Activated CD8-positive, alpha-beta memory T cell treated with anti-CD3 and anti-CD28 coated beads for 4 hours (primary cell): ENCODE results near the gene FEN1.

Source experiments
- DNase-seq, 2 donors: peaks; one replicate each; pipeline ENCODE4 v3.0.0-alpha.2; 2020; ENCODE audit warnings: low read depth in 2 of 2

The FEN1 gene

GRCh38 chr11:61792310-61793082 lies at the start of gene FEN1, which contains the start of gene TMEM258:
Gene FEN1 (plus strand): TSS chr11:61792911. CDS start chr11:61795362, 2,451 bp downstream.
Gene TMEM258 (minus strand): TSS chr11:61792599. CDS start chr11:61792558, 41 bp downstream.
- peak; percentile 62 to 80 for DNase-seq

- DNase-seq = no peak
Observed at GRCh38 chr11:61743486-61744095, 49.1 kb upstream of the FEN1 start.

GRCh38 chr11:61744181-61744580 lies 48.5 kb upstream of the FEN1 start:
- DNase-seq = no peak

GRCh38 chr11:61744609-61745156 lies 48.0 kb upstream of the FEN1 start:
- DNase-seq = no peak

- no peak for DNase-seq
Observed at GRCh38 chr11:61745781-61746441, 46.8 kb upstream of the FEN1 start.

- no peak for DNase-seq
Observed at GRCh38 chr11:61746442-61747191, 46.1 kb upstream of the FEN1 start.

DNA sequence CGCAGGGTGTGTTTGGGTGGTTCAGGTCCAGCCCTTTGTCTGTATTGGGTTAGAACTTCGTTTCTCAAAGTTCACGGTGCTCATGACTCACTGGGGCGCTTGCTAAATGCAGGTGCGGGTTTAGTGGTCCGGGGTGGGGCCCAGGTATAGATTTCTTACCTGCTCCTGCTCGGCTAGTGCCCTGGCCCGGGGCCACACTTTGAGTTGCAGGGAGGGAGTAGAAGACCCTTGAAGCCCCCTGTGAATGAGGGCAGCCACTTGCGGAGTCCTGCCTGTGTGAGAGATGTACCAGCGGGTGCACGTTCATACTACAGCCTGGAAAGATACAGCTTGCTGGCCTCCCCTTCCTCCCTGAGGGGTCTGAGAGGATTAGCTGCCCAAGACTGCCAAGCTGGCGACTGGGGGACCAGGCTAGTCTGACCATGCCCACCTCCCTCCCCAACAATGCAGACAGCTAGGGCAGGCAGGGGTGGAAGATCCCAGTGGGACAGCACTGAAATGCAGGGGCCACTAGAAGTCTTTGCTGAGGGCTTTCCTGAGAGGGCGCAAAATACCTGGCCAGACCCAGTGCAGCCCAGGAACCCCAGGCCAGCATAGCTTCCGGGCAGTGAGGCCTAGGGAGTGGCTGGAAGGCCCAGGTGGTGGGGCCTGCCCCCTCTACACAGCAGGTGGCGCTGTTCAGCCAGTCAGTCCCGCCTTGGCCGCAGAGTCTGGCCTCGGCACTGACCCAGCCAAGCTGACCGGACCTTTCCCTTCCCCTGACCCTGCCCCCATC lies 45.3 kb upstream of the FEN1 start:
- DNase-seq = no peak

DNA sequence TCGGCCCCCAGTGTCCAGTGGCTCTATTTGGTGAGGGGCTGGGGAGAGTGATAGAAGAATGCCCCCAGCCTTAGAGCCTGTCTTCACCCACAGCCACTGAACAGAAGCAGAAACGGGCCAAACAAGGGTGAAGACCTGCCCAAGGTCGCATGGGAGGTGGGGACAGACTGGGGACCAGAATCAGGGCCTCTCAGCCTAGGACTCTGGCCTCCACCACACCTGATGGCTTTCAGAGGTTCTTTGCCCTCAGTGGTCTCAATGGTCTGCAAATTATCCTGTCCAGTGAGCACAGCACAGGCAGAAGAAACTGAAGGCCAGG lies 44.8 kb upstream of the FEN1 start:
- no peak for DNase-seq

DNA sequence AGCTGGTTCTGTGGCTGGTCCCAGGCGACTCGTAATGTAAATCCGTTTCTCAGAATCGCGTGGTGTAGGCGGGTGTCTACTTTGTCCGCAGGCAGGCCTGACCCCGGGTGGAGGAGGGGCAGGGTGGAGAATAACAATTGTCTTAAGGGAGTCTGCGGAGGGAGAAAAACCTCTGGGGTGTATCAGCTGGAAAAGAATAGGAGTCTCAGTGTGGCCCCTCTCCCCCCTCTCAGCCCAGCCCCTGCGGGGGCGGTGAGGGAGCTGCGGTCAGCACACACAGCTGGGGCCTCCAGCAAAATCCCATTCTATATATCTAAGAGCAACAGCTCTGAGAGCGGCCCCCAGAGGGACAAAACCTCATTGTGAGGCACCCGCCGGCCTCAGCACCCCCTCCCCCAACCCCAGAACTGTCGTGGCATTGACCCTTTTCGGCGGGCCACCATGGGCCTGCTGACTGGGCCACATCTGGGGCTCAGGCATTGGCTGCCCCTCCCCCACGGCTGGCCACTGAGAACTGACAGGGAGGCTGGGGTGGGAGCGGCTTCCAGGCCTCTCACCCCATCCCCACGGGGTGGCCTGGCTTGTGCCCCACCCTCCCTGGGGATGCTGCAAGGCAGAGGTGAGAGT lies 43.0 kb upstream of the FEN1 start:
- DNase-seq = no peak

DNA sequence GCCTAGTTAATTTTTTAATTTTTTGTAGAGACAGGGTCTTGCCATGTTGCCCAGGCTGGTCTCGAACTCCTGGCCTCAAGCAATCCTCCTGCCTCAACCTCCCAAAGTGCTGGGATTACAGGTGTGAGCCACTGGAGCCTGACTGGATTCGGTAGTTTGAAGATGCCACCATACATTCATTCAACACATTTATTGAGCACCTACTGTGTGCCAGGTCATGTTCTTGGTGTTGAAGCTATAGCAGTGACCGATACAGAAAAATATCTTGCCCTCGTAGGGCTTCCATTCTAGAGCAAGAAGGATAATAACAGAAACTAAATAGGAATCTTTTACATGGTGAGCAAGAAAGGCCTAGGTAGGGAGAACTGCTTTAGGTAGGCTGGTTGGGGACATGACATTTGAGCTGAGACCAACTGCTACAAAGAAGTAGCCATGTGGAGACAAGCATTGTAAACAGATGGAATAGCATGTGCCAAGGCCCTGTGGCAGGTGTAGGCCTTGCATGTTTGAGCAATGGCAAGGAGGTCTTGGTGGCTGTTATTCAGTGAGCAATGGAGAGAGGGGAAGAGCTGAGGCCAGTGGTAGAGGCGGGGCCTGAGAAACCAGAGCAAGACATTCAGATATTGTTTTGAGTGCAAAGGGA lies 42.0 kb upstream of the FEN1 start:
- no peak for DNase-seq

DNA sequence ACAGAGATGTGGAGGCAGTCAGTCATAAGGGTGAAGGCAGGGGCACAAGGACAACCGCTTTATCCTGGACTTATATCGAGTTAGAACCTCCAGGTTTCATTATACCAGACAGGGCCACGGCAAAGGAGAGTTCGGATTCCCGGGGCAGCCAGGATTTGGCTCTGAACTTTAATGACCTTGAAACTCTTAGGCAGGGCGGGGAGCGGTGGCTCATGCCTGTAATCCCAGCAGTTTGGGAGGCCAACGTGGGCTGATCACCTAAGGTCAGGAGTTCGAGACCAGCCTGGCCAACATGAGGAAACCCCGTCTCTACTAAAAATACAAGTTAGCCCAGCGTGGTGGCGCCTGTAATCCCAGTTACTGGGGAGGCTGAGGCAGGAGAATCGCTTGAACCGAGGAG lies 41.3 kb upstream of the FEN1 start:
- no peak for DNase-seq

- DNase-seq = peak; percentile 6 to 28
Observed at GRCh38 chr11:61752117-61752924, 40.4 kb upstream of the FEN1 start, which contains the start of gene MYRF. Gene MYRF (plus strand): TSS chr11:61752636. CDS start chr11:61752745, 109 bp downstream.

DNA sequence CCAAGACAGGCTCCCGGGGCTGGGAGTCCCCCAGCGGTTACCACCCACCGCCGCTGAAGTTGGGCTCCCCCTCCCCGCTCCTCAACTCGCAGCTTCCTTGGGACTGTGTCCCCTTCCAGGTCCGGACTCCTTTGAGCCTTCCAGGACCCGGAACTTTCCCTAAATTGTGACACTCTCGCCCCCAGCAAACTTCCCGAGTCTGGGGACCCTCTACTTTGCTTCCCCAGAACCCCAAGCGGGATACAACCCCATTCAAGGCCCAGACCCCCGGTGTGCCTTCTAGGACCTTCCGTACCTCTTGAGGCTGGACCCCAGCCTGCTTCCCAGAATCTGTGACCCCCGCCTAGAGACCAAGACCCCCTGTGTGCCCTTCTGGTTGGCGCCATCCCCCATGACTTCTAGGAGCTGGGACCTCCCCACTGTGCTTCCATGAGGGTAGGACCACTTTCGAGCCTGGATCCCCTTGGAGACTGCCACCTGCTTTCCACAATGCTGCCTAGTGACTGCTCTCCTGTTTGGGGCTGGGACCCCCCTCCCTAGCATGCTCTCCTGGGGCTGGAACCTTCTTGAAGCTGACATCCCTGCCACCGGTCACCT lies 39.7 kb upstream of the FEN1 start:
- DNase-seq = no peak

DNA sequence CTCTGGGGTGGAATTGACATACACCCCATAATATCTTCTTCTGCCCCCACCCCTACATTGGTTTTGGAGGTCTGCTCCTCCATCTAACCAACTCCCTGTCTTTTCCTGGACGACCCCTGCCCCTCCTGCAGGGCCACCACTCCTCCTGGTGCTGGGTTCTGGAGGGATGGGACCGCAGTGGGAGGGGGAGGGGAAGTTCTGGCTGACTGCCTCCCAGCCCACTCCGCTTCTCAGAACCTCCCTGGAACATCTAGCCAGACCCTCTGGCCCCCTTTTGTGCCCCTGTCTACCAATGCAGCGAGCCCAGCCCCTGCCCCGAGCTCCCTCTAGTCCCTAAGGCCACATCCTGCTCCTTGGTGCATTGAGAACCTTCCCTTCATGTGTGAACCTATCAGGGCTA lies 39.0 kb upstream of the FEN1 start:
- DNase-seq = no peak

- DNase-seq = no peak
Observed at GRCh38 chr11:61754534-61755482, 37.9 kb upstream of the FEN1 start.

GRCh38 chr11:61756147-61756451 lies 36.6 kb upstream of the FEN1 start:
- DNase-seq = no peak

DNA sequence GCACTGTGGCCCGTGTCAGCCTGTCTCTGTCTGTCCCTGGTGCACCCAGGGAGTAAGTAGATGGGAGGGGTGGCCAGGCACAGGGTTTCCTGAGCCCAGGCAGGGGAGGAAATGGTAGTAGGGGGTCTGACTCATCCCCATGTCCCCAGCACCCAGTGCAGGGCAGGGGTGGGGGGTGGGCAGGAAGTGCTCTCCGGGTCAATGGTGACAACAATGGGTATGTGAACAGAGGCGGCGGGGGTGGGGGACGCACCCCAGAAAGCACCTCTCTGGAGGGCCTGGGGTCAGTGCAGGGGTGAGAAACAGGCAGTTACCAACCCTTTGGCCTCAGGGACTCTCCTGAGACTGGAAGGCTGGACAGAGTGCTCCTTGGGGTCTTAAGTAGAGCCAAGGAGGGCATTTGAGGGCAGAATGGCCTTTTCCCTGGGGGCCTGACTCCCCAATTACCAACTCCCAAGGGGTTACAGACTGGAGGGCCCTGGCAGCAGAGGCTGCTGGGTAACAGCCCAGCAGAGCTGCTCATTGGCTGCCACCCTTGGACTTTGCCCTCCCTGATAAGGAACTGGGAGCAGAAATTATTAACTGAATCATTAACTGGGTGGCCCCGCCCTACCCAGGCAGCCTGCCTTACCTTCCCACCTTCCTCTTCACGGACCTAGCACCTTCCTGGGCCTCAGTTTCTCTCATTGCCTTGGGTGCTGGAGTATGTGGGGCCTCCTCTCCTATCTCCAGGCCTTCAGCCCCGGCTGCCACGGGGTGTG lies 36.1 kb upstream of the FEN1 start:
- peak in 1 of 2 donors; percentile 25 for DNase-seq
